Measurements from ENCODE around the gene ATF7. TPM values are rescaled to one million over a fixed set of nuclear protein-coding genes. Genes with fewer than 3 reads are reported as not detected.

Gene ATF7
- total RNA-seq, 1 donor: 17.4 TPM

- Histone ChIP-seq H4K20me1 (ENCODE audit: insufficient read depth, low read length) (no peaks in the 10 kb centered on the region), H3K9me3 (ENCODE audit: low read depth, low read length) (no peaks in the 10 kb centered on the region), H3K27me3 (ENCODE audit: insufficient read depth, low read length) (no peaks in the 10 kb centered on the region), H3K4me1 (ENCODE audit: insufficient read depth, low read length) (peaks cover 5% of the 10 kb centered on the region), H2AFZ (ENCODE audit: low read length) (no peak overlapping the region), H3K4me2 (ENCODE audit: insufficient read depth, low read length) (no peak overlapping the region), H3K4me3 (ENCODE audit: insufficient read depth, low read length) (no peak overlapping the region), H3K79me2 (ENCODE audit: insufficient read depth, low read length) (no peaks in the 10 kb centered on the region), H3K27ac (ENCODE audit: low read depth, low read length) (no peak overlapping the region), H3K36me3 (ENCODE audit: insufficient read depth, low read length) (peaks cover 78% of the 10 kb centered on the region)
- no peak for DNase-seq (ENCODE audit: insufficient read length, low spot score, missing footprints)
- TF ChIP-seq CTCF (IDR thresholded peaks at IDR 0.05; ENCODE audit: extremely low read depth, low read depth, low read length): no peak
Observed at GRCh38 chr12:53532524-53533445, 93.4 kb downstream of the ATF7 start.

DNA sequence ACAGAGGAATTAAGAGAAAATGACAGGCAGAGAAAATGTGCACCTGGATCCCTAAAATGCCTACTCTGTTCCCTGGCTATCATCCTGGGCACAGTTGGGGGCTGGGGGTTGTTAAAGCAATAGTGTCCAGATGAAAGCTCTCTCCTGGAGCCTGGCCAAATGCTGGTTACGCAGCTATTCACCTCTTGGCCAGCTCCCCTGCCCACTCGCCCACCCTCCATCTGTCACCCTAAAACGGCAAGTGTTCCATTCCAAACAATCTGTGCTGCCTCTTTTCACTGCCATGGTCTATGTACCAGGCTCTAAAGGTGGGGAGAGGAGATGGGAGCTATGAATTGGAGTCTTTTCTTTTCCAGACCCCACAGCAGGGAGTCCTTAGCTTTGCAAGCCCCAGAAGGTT lies 94.2 kb downstream of the ATF7 start:
- Histone ChIP-seq H3K27me3 (ENCODE audit: insufficient read depth, low read length) (no peaks in the 10 kb centered on the region), H3K4me1 (ENCODE audit: insufficient read depth, low read length) (peaks cover 5% of the 10 kb centered on the region), H3K36me3 (ENCODE audit: insufficient read depth, low read length) (peaks cover 73% of the 10 kb centered on the region), H4K20me1 (ENCODE audit: insufficient read depth, low read length) (no peaks in the 10 kb centered on the region), H2AFZ (ENCODE audit: low read length) (no peak overlapping the region), H3K4me2 (ENCODE audit: insufficient read depth, low read length) (no peak overlapping the region), H3K79me2 (ENCODE audit: insufficient read depth, low read length) (no peaks in the 10 kb centered on the region), H3K27ac (ENCODE audit: low read depth, low read length) (no peak overlapping the region), H3K4me3 (ENCODE audit: insufficient read depth, low read length) (no peak overlapping the region), H3K9me3 (ENCODE audit: low read depth, low read length) (no peaks in the 10 kb centered on the region)
- no peak for TF ChIP-seq CTCF (IDR thresholded peaks at IDR 0.05; ENCODE audit: extremely low read depth, low read depth, low read length)
- DNase-seq (ENCODE audit: insufficient read length, low spot score, missing footprints): peak; percentile 15

DNA sequence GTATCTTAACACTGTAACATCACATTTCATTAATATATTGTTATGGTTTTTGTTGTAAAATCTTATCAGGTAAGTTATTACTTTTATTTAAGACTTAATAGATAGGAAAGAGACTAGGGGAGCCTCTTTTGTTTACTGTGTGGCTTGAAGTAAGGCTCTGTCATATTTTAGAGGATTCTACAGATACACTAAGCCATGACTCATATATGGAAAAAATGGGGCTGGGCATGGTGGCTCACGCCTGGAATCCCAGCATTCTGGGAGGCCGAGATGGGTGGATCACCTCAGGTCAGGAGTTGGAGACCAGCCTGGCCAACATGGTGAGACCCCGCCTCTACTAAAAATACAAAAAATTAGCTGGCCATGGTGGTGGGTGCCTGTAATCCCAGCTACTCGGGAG lies 95.3 kb downstream of the ATF7 start:
- no peak overlapping the region for H2AFZ ChIP-seq (ENCODE audit: low read length)
- peaks cover 5% of the 10 kb centered on the region for H3K4me1 ChIP-seq (ENCODE audit: insufficient read depth, low read length)
- H3K27me3 ChIP-seq (ENCODE audit: insufficient read depth, low read length): no peaks in the 10 kb centered on the region
- H3K27ac ChIP-seq (ENCODE audit: low read depth, low read length): no peak overlapping the region
- H4K20me1 ChIP-seq (ENCODE audit: insufficient read depth, low read length): no peaks in the 10 kb centered on the region
- peak; percentile 82 for DNase-seq (ENCODE audit: insufficient read length, low spot score, missing footprints)
- TF ChIP-seq CTCF (IDR thresholded peaks at IDR 0.05; ENCODE audit: extremely low read depth, low read depth, low read length): no peak
- H3K4me3 ChIP-seq (ENCODE audit: insufficient read depth, low read length): no peak overlapping the region
- H3K4me2 ChIP-seq (ENCODE audit: insufficient read depth, low read length): no peak overlapping the region
- no peaks in the 10 kb centered on the region for H3K79me2 ChIP-seq (ENCODE audit: insufficient read depth, low read length)
- H3K9me3 ChIP-seq (ENCODE audit: low read depth, low read length): no peaks in the 10 kb centered on the region
- peaks cover 71% of the 10 kb centered on the region for H3K36me3 ChIP-seq (ENCODE audit: insufficient read depth, low read length)

DNA sequence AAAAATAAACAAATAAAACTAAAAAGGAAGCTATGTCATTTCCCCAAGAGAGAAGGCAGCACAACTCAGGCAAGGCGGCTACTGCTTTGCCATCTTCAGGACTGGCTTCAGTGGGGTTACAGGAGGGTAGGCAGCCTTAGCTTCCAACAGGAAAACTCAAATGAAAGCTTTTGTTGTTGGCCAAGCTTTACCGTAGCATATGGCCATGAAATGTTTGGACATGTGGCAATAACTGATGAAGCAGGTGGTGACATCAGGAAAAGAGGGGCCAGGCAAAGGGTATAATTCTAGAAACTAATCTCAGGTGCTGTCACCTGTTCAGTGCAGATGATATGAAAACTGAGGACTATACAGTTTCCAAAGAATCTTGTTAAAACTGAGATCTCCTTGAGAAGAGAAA lies 96.1 kb downstream of the ATF7 start:
- Histone ChIP-seq H3K79me2 (ENCODE audit: insufficient read depth, low read length) (no peaks in the 10 kb centered on the region), H3K36me3 (ENCODE audit: insufficient read depth, low read length) (peaks cover 66% of the 10 kb centered on the region), H3K27me3 (ENCODE audit: insufficient read depth, low read length) (no peaks in the 10 kb centered on the region), H3K4me3 (ENCODE audit: insufficient read depth, low read length) (no peak overlapping the region), H3K4me1 (ENCODE audit: insufficient read depth, low read length) (peaks cover 5% of the 10 kb centered on the region), H3K27ac (ENCODE audit: low read depth, low read length) (no peak overlapping the region), H3K4me2 (ENCODE audit: insufficient read depth, low read length) (no peak overlapping the region), H3K9me3 (ENCODE audit: low read depth, low read length) (no peaks in the 10 kb centered on the region), H4K20me1 (ENCODE audit: insufficient read depth, low read length) (no peaks in the 10 kb centered on the region), H2AFZ (ENCODE audit: low read length) (no peak overlapping the region)
- DNase-seq (ENCODE audit: insufficient read length, low spot score, missing footprints): no peak
- no peak for TF ChIP-seq CTCF (IDR thresholded peaks at IDR 0.05; ENCODE audit: extremely low read depth, low read depth, low read length)
